NB4 (cell line): Measurements from ENCODE around the gene PCNX2.
"Not testable (repeated sequence)": the region's sequence is repeated elsewhere in the genome, so short reads cannot be mapped to it uniquely, and the experiment has no call there.

Experiments used
- DNase-seq: peaks from one replicate; pipeline ENCODE4 v3.0.0; 2010; ENCODE audit warnings: low read depth
- H3K4me3 ChIP-seq: one replicate; pipeline ENCODE4 v1.5.1; 2011; ENCODE audit warnings: mild to moderate bottlenecking, low read depth, low read length, moderate library complexity
- MYC ChIP-seq: IDR thresholded peaks from 2 replicates; pipeline ENCODE4 v1.6.1; 2011; ENCODE audit warnings: low read depth, low read length
- POLR2A ChIP-seq: IDR thresholded peaks from 2 replicates; pipeline ENCODE4 v1.6.1; 2011; ENCODE audit warnings: mild to moderate bottlenecking; ENCODE audit not compliant: insufficient read length; ENCODE audit errors: extremely low read depth
- TF ChIP-seq, protein P1 (sequence below): IDR thresholded peaks from one replicate; pipeline ENCODE4 v1.5.1; 2012; ENCODE audit warnings: low read depth, low read length
- TF ChIP-seq, protein P2 (sequence below): IDR thresholded peaks from 2 replicates; pipeline ENCODE4 v1.6.1; 2011; ENCODE audit warnings: low read depth, low read length

Gene PCNX2

DNA sequence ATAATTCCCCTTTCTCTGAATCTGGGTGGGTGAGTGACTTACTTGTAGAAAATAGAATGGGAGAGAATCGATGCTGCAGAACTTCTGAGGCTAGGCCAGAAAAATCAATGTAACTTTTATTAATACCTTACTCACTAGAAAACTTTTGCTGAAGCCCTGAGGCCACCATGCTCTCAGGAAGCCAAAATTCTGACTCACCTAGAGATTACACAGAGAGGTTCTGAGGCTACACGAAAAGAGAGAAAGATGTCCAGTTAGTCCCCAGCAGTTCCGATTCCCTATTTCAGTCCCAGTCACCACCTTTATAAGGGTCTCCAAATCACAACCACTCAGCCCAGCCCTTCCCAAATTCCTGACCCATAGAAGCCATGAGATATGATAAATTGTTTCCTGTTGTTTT, 210.0 kb downstream of the PCNX2 start:
- no peak for DNase-seq
- TF ChIP-seq MYC: no peak
- TF ChIP-seq, protein P1, sequence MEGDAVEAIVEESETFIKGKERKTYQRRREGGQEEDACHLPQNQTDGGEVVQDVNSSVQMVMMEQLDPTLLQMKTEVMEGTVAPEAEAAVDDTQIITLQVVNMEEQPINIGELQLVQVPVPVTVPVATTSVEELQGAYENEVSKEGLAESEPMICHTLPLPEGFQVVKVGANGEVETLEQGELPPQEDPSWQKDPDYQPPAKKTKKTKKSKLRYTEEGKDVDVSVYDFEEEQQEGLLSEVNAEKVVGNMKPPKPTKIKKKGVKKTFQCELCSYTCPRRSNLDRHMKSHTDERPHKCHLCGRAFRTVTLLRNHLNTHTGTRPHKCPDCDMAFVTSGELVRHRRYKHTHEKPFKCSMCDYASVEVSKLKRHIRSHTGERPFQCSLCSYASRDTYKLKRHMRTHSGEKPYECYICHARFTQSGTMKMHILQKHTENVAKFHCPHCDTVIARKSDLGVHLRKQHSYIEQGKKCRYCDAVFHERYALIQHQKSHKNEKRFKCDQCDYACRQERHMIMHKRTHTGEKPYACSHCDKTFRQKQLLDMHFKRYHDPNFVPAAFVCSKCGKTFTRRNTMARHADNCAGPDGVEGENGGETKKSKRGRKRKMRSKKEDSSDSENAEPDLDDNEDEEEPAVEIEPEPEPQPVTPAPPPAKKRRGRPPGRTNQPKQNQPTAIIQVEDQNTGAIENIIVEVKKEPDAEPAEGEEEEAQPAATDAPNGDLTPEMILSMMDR: no peak
- TF ChIP-seq POLR2A: no peak
- TF ChIP-seq, protein P2, sequence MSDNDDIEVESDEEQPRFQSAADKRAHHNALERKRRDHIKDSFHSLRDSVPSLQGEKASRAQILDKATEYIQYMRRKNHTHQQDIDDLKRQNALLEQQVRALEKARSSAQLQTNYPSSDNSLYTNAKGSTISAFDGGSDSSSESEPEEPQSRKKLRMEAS: no peak
- no peak overlapping the region for H3K4me3 ChIP-seq

DNA sequence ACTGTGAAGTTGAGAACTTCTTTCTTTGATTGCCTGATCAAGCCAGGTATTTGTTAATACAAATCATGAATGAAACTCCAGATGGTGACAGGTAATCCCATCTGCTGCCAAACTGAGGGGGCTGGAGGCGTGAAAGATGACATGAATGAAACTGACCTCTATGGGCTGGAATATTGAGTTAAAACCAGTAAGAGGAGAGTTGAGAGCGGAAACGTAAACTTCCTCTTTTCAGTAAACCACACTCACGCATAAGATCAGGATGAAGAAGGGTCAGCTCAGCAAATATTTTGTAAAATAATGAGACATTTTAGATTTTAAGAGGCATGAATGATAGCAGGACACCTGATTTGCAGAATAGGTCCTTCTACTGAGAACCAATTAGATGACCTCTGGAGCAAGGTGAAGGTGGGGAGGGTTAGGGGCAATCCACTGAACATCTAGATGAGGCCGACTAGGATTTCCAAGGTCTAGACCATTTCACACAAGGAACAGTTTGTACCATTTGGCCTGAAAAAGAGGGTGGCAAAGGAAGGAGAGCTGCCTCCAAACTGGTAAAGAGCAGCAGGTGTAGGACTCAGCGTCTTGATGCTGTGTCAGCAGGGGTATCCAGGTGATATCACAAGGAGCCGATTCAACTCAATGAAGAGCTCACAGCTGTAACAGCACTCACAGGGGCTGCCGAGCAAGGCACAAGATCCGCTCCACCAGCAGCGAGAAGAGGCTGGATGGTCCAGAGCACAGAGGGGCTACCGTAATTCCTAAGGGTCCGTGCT, 212.6 kb downstream of the PCNX2 start:
- TF ChIP-seq, protein P2: peak; percentile 50; the same call in 1 of the 2 replicates
- no peak for TF ChIP-seq MYC
- peak; percentile 88 for DNase-seq

DNA sequence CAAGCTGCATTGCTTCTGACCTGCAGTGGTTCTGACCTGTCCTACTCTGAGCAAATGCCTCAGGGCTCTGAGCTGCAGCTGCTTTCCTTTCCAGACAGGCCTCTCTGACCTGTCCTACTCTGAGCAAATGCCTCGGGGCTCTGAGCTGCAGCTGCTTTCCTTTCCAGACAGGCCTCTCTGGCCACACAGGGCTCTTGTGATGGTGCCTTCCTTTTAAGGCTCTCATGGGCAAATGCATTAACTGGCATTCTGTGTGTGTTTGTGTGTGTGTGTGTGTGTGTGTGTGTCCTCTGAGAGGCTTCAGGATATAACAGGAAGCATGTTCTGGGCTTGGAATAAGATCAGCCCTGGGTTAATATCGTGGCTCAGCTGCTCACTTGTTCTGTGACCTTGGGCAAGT, 213.8 kb downstream of the PCNX2 start:
- TF ChIP-seq POLR2A: no peak
- TF ChIP-seq, protein P2: no peak
- TF ChIP-seq, protein P1: no peak
- TF ChIP-seq MYC: no peak
- DNase-seq: peak; percentile 44
- H3K4me3 ChIP-seq: no peak overlapping the region

More for the DNA sequence above, 212.6 kb downstream of the PCNX2 start:
- H3K4me3 ChIP-seq: no peak overlapping the region

DNA sequence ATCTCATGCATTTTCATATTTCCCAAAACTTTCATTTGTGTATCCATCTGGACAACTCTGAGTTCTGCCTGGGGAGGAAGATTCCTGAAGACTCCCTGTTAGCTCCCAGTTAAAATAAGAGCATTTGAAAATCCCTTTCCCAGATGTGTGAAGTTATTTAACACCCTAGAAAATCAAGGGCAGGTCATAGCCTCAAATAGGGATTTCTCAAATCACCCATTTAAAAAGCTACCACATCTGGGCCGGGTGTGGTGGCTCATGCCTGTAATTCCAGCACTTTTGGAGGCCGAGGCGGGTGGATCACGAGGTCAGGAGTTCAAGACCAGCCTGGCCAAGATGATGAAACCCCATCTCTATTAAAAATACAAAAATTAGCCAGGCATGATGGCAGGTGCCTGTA, 214.7 kb downstream of the PCNX2 start:
- DNase-seq, H3K4me3 ChIP-seq: not testable (repeated sequence)

DNA sequence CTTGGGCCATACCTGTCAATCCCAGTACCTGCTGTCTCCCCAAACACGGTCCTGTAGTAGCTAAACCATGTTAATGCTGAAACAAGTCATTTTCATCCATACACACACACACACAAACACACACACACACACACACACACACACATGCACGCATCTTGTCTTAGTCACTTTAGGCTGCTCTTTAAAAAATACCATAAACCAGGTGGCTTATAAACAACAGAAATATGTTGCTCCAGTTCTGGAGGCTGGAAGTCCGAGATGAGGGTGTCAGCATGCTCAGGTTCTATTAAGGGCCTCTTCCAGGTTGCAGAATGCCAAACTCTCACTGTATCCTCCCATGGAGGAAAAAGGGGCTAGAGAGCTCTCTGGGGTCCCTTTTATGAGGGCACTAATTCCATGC, 215.2 kb downstream of the PCNX2 start:
- TF ChIP-seq MYC (no peak), POLR2A (no peak)
- TF ChIP-seq, protein P1: no peak
- TF ChIP-seq, protein P2: no peak
- no peak overlapping the region for H3K4me3 ChIP-seq
- DNase-seq: no peak

DNA sequence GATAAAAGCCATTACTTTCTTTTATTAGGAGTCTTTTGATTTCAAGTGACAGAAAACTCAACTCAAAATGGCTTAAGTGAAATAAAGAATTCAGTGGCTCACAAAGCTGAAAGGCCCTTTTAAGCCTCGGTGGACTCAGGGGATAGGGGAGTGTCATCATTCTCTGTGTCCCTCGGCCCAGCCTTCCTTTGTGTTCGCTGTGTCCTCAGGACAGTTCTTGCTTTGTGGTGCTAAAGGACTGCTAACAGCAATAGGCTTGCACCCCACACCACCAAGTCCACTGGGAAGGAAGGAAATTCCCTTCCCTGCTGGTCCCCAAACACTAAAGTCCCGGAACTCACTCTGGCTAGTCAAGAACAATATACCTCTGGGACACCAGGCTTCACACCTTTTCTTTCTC, 216.0 kb downstream of the PCNX2 start:
- no peak overlapping the region for H3K4me3 ChIP-seq

More for the DNA sequence above, 216.0 kb downstream of the PCNX2 start:
- DNase-seq: no peak
- TF ChIP-seq POLR2A: no peak
- TF ChIP-seq, protein P2: no peak
- TF ChIP-seq, protein P1: no peak
- TF ChIP-seq MYC: no peak
